Neural cell (in vitro differentiated cells): ENCODE data around the gene SWAP70. TPM values are rescaled to one million over a fixed set of nuclear protein-coding genes. Genes with fewer than 3 reads are reported as not detected.

ENCODE experiments used
- H2AFZ ChIP-seq: fragments of 200-600, 300-800 bp; sonication (generic), shearing (Covaris generic); 2 replicates; pipeline ENCODE4 v1.6.0; 2014; ENCODE audit warnings: low read depth, mild to moderate bottlenecking, antibody characterized with exemption, low read length, moderate library complexity
- H3F3A ChIP-seq: fragments of 200-600 bp; shearing (Covaris generic); 2 replicates; pipeline ENCODE4 v1.6.1; 2016; ENCODE audit warnings: mild to moderate bottlenecking, moderate library complexity, mixed read lengths, antibody characterized with exemption, low read length; ENCODE audit not compliant: insufficient read depth, poor library complexity, severe bottlenecking
- H3K27ac ChIP-seq: fragments of 200-600, 300-800 bp; sonication (generic), shearing (Covaris generic); 2 replicates; pipeline ENCODE4 v1.5.1; 2014; ENCODE audit warnings: mild to moderate bottlenecking, low read length, moderate library complexity
- H3K27me3 ChIP-seq: fragments of 300-800, 200-600 bp; sonication (generic), shearing (Covaris generic); 2 replicates; pipeline ENCODE4 v1.6.0; 2014; ENCODE audit warnings: mild to moderate bottlenecking, low read depth, low read length, moderate library complexity; ENCODE audit not compliant: insufficient read depth
- H3K36me3 ChIP-seq: fragments of 300-800, 200-600 bp; sonication (generic), shearing (Covaris generic); 2 replicates; pipeline ENCODE4 v1.5.1; 2014; ENCODE audit warnings: mild to moderate bottlenecking, antibody characterized with exemption, low read length, moderate library complexity; ENCODE audit not compliant: insufficient read depth
- H3K4me2 ChIP-seq: fragments of 300-800, 200-600 bp; sonication (generic), shearing (Covaris generic); 2 replicates; pipeline ENCODE4 v1.6.0; 2014; ENCODE audit warnings: mild to moderate bottlenecking, low read length
- H3K4me3 ChIP-seq: fragments of 300-800, 200-600 bp; sonication (generic), shearing (Covaris generic); 2 replicates; pipeline ENCODE4 v1.5.1; 2014; ENCODE audit warnings: mild to moderate bottlenecking, low read length, moderate library complexity
- H3K79me2 ChIP-seq: fragments of 200-600 bp; shearing (Covaris generic); replicated peaks from 2 replicates; pipeline ENCODE4 v1.6.0; 2014; ENCODE audit warnings: mild to moderate bottlenecking, low read length, moderate library complexity; ENCODE audit not compliant: insufficient read depth
- H3K9ac ChIP-seq: fragments of 300-800, 200-600 bp; sonication (generic), shearing (Covaris generic); 2 replicates; pipeline ENCODE4 v1.6.1; 2016; ENCODE audit warnings: mild to moderate bottlenecking, low read length, mixed read lengths
- H3K9me2 ChIP-seq: fragments of 200-600 bp; shearing (Covaris generic); 2 replicates; pipeline ENCODE4 v1.6.1; 2016; ENCODE audit warnings: mild to moderate bottlenecking, low read length, mixed read lengths; ENCODE audit not compliant: insufficient read depth
- H3K9me3 ChIP-seq: fragments of 200-600, 300-800 bp; sonication (generic), shearing (Covaris generic); 2 replicates; pipeline ENCODE4 v1.6.1; 2016; ENCODE audit warnings: mild to moderate bottlenecking, mixed run types, low read length, moderate library complexity, mixed read lengths
- H4K20me1 ChIP-seq: fragments of 200-600 bp; shearing (Covaris generic); 2 replicates; pipeline ENCODE4 v1.6.1; 2016; ENCODE audit warnings: mild to moderate bottlenecking, mixed run types; ENCODE audit not compliant: insufficient read depth
- CTCF ChIP-seq: fragments of 450-650 bp; IDR thresholded peaks from 2 replicates; pipeline ENCODE4 v1.5.1; 2014; ENCODE audit warnings: antibody characterized with exemption, mild to moderate bottlenecking, moderate library complexity; ENCODE audit not compliant: poor library complexity, severe bottlenecking
- EP300 ChIP-seq: fragments of 450-650 bp; conservative IDR thresholded peaks from 2 replicates; pipeline ENCODE4 v1.6.1; 2014; ENCODE audit warnings: antibody characterized with exemption, mild to moderate bottlenecking, moderate library complexity; ENCODE audit not compliant: poor library complexity, severe bottlenecking
- EZH2 ChIP-seq: fragments of 200-600, 300-800 bp; shearing (Covaris generic), sonication (generic); IDR thresholded peaks from 2 replicates; pipeline ENCODE4 v1.6.1; 2014; ENCODE audit warnings: antibody characterized with exemption, low read length, borderline replicate concordance, mild to moderate bottlenecking; ENCODE audit not compliant: insufficient read depth, poor library complexity, severe bottlenecking
- MXI1 ChIP-seq: fragments of 450-650 bp; conservative IDR thresholded peaks from 2 replicates; pipeline ENCODE4 v1.6.1; 2014; ENCODE audit warnings: antibody characterized with exemption, mild to moderate bottlenecking; ENCODE audit not compliant: poor library complexity, severe bottlenecking
- POLR2AphosphoS5 ChIP-seq: IDR thresholded peaks from 2 replicates; pipeline ENCODE4 v1.6.1; 2012
- RAD21 ChIP-seq: fragments of 450-650 bp; conservative IDR thresholded peaks from 2 replicates; pipeline ENCODE4 v1.6.1; 2014; ENCODE audit warnings: antibody characterized with exemption, mild to moderate bottlenecking, moderate library complexity
- REST ChIP-seq: IDR thresholded peaks from 2 replicates; pipeline ENCODE4 v1.6.1; 2012; ENCODE audit warnings: borderline replicate concordance
- SMC3 ChIP-seq: fragments of 450-650 bp; conservative IDR thresholded peaks from 2 replicates; pipeline ENCODE4 v1.6.1; 2014; ENCODE audit warnings: antibody characterized with exemption, mild to moderate bottlenecking, moderate library complexity; ENCODE audit not compliant: poor library complexity
- TAF1 ChIP-seq: IDR thresholded peaks from 2 replicates; pipeline ENCODE4 v1.6.1; 2012; ENCODE audit warnings: low read depth
- polyA plus RNA-seq: library from polyadenylated mRNA; depleted of rRNA; stranded (reverse); fragments of >200 nt; gene quantifications from 2 replicates; pipeline ENCODE4 v1.2.3, GENCODE V29; 2014

Gene SWAP70
- polyA plus RNA-seq, 1 donor from 2014 or later: 1.4 TPM

- H3K9me2 ChIP-seq: no peaks in the 10 kb centered on the region
- H3K9ac ChIP-seq: no peak overlapping the region
- no peak overlapping the region for H3K4me3 ChIP-seq
- TF ChIP-seq RAD21: no peak
- no peak for TF ChIP-seq SMC3
- TF ChIP-seq REST: no peak
- no peak for TF ChIP-seq EP300
- no peak for TF ChIP-seq TAF1
- no peak for TF ChIP-seq MXI1
- TF ChIP-seq CTCF: no peak
- no peak for TF ChIP-seq POLR2AphosphoS5
- no peak for TF ChIP-seq EZH2
- H4K20me1 ChIP-seq: no peaks in the 10 kb centered on the region
- no peak overlapping the region for H3K4me2 ChIP-seq
- H3F3A ChIP-seq: no peaks in the 10 kb centered on the region
- H3K79me2 ChIP-seq: peaks cover 5% of the 10 kb centered on the region
- H3K36me3 ChIP-seq: no peaks in the 10 kb centered on the region
- no peak overlapping the region for H3K27ac ChIP-seq
- H3K9me3 ChIP-seq: no peaks in the 10 kb centered on the region
- no peak overlapping the region for H2AFZ ChIP-seq
- H3K27me3 ChIP-seq: peaks cover 6% of the 10 kb centered on the region
Observed at GRCh38 chr11:9665749-9666148, 1.9 kb downstream of the SWAP70 start.

- Histone ChIP-seq H3F3A (no peaks in the 10 kb centered on the region), H3K79me2 (peaks cover 5% of the 10 kb centered on the region), H2AFZ (no peak overlapping the region), H3K27ac (no peak overlapping the region), H3K4me3 (no peak overlapping the region), H3K9me2 (no peaks in the 10 kb centered on the region), H3K36me3 (no peaks in the 10 kb centered on the region), H4K20me1 (no peaks in the 10 kb centered on the region), H3K9me3 (no peaks in the 10 kb centered on the region), H3K27me3 (no peaks in the 10 kb centered on the region), H3K9ac (no peak overlapping the region), H3K4me2 (no peak overlapping the region)
- no peak for TF ChIP-seq REST
- TF ChIP-seq MXI1: no peak
- TF ChIP-seq SMC3: no peak
Observed at GRCh38 chr11:9669954-9670353, 6.1 kb downstream of the SWAP70 start.
